K562 (cell line): Measurements from ENCODE around the gene SCFD2. TPM values are rescaled to one million over a fixed set of nuclear protein-coding genes. Genes with fewer than 3 reads are reported as not detected.

ENCODE experiments used
- ADNP ChIP-seq: fragments of 200-800 bp; sonication (Bioruptor generic); IDR thresholded peaks from 2 replicates; pipeline ENCODE4 v1.6.1; 2016; ENCODE audit warnings: missing genetic modification characterization, missing compliant biosample characterization
- ASH1L ChIP-seq: fragments of 450-650 bp; IDR thresholded peaks from 2 replicates; pipeline ENCODE4 v1.6.1; 2018; ENCODE audit warnings: borderline replicate concordance, mild to moderate bottlenecking, low read depth; ENCODE audit not compliant: partially characterized antibody
- CSDE1 ChIP-seq, 2 experiments: fragments of 450-650 bp; IDR thresholded peaks; 2 replicates each; pipeline ENCODE4 v1.6.1; 2016; ENCODE audit warnings: mild to moderate bottlenecking in 1 of 2
- FOSL1 ChIP-seq: fragments of 200-800 bp; sonication (Bioruptor generic); conservative IDR thresholded peaks from 2 replicates; pipeline ENCODE4 v1.6.1; 2016; ENCODE audit warnings: missing genetic modification characterization, missing compliant biosample characterization
- NR2C2 ChIP-seq, 2 experiments: fragments of 200-800 bp in 1 of 2; sonication (Bioruptor generic) in 1 of 2; sonication (generic) in 1 of 2; formaldehyde crosslinking in 1 of 2; IDR thresholded peaks; 2 replicates each; pipeline versions ENCODE4 v1.6.1 to v1.8.0; 2016 to 2022; ENCODE audit warnings: mild to moderate bottlenecking in 1 of 2, missing compliant biosample characterization in 1 of 2, missing genetic modification characterization in 1 of 2, missing genetic modification reagents in 1 of 2
- RBFOX2 ChIP-seq: fragments of 200-400 bp; formaldehyde crosslinking; IDR thresholded peaks from 2 replicates; pipeline ENCODE4 v1.6.1; 2017; ENCODE audit warnings: low read depth, mild to moderate bottlenecking, low read length, moderate library complexity
- RNF2 ChIP-seq: sonication (generic); IDR thresholded peaks from 2 replicates; pipeline ENCODE4 v1.6.1; 2016
- TARDBP ChIP-seq: fragments of 450-650 bp; IDR thresholded peaks from 2 replicates; pipeline ENCODE4 v1.6.1; 2016
- polyA plus RNA-seq, 8 experiments: library from polyadenylated mRNA; depleted of rRNA in 4 of 8; stranded (reverse) in 5 of 8; unstranded in 3 of 8; fragments of >200 nt; fragmentation: Nextera tagmentation in 2 of 8; fragmentation: Illumina TruSeq in 1 of 8; extraction: Ambion mirVana in 2 of 8; extraction: Trizol in 1 of 8; gene quantifications; 2 replicates each; pipeline versions ENCODE4 v1.2.1 to v1.2.3, GENCODE V29; 2011 to 2014; ENCODE audit warnings: inconsistent platforms in 1 of 8, missing spikeins in 1 of 8
- total RNA-seq, 7 experiments: library from RNA; depleted of rRNA in 6 of 7; stranded (reverse); fragments of >200 nt in 6 of 7; fragmentation: Illumina TruSeq in 2 of 7; extraction: Trizol in 2 of 7; gene quantifications; 2 replicates each; pipeline versions ENCODE4 v1.2.1 to v1.2.3, GENCODE V29; 2011 to 2021; ENCODE audit warnings: low replicate concordance in 1 of 7
- TF ChIP-seq, protein P1 (sequence below): fragments of 450-650 bp; IDR thresholded peaks from 2 replicates; pipeline ENCODE4 v1.6.1; 2017; ENCODE audit warnings: antibody characterized with exemption, mild to moderate bottlenecking
- TF ChIP-seq, protein P2 (sequence below): fragments of 450-650 bp; formaldehyde crosslinking; IDR thresholded peaks from 2 replicates; pipeline ENCODE4 v1.4.0; 2020; ENCODE audit warnings: mild to moderate bottlenecking, moderate library complexity
- TF ChIP-seq, protein P3 (sequence below), 2 experiments: fragments of 450-650 bp in 1 of 2; sonication (generic) in 1 of 2; formaldehyde crosslinking in 1 of 2; IDR thresholded peaks; 2 replicates each; pipeline versions ENCODE4 v1.7.1 to v1.9.0; 2016 to 2022; ENCODE audit warnings: inconsistent platforms in 1 of 2, mild to moderate bottlenecking in 1 of 2, missing genetic modification reagents in 1 of 2

The SCFD2 gene
- total and polyA plus RNA-seq, 9 of the 15 experiments (the other 6 are each of a cell fraction or from before 2014, with no cell fraction given): 5.7 to 30.3 (median 22.8) TPM

DNA sequence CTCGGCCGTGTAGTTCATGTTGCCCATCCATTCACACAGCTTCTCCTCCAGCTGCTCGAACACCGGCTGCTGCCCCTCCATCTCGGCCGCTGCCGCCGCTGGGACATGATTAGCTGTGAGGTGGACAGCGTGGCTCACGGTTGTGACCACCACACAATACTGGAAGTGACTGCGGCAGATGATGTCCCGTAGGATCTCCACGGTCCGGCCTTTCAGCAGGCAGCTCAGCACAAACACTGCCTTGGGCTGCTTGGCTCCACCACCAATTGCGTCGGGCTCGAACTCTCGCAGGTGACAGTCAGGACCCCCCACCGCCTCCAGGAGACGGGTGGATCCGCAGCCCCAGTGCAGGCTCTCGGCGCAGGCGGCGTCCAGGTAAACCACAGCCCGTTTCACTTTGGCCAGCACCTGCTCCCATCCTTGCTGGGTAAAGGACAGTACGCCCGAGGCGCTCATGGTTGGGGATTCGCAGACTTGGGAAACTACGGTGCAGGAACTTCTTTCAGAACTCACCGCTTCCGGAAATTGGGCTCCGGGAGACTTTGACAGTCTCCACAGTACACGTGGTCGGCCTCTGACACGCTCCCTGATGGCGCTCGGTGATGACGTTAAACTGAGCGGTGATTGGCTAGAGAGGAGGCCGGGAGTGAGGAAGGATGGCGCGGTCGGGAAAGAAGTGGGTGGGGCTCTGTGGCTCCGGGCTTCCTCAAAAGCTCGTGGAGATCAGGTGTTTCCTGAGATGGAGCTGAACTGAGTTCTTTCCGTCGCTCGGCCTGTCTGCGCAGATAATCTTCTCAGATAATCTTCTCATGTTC lies at the start of gene SCFD2 (continued):
- TF ChIP-seq ADNP (tag) (no peak), TARDBP (no peak), FOSL1 (peak; percentile 23; the same call in 1 of the 2 replicates), RNF2 (no peak), CSDE1 (IDR thresholded peaks at IDR 0.05) (no peak), RBFOX2 (peak; percentile 83), NR2C2 (CRISPR knock-in tag; IDR thresholded peaks at IDR 0.05) (no peak), NR2C2 (tag; IDR thresholded peaks at IDR 0.05) (peak; percentile 77; the same call in 1 of the 2 replicates), ASH1L (peak; percentile 54)
- TF ChIP-seq, protein P1, sequence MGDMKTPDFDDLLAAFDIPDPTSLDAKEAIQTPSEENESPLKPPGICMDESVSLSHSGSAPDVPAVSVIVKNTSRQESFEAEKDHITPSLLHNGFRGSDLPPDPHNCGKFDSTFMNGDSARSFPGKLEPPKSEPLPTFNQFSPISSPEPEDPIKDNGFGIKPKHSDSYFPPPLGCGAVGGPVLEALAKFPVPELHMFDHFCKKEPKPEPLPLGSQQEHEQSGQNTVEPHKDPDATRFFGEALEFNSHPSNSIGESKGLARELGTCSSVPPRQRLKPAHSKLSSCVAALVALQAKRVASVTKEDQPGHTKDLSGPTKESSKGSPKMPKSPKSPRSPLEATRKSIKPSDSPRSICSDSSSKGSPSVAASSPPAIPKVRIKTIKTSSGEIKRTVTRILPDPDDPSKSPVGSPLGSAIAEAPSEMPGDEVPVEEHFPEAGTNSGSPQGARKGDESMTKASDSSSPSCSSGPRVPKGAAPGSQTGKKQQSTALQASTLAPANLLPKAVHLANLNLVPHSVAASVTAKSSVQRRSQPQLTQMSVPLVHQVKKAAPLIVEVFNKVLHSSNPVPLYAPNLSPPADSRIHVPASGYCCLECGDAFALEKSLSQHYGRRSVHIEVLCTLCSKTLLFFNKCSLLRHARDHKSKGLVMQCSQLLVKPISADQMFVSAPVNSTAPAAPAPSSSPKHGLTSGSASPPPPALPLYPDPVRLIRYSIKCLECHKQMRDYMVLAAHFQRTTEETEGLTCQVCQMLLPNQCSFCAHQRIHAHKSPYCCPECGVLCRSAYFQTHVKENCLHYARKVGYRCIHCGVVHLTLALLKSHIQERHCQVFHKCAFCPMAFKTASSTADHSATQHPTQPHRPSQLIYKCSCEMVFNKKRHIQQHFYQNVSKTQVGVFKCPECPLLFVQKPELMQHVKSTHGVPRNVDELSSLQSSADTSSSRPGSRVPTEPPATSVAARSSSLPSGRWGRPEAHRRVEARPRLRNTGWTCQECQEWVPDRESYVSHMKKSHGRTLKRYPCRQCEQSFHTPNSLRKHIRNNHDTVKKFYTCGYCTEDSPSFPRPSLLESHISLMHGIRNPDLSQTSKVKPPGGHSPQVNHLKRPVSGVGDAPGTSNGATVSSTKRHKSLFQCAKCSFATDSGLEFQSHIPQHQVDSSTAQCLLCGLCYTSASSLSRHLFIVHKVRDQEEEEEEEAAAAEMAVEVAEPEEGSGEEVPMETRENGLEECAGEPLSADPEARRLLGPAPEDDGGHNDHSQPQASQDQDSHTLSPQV: no peak; the same call in 1 of the 2 replicates
- TF ChIP-seq, protein P2, sequence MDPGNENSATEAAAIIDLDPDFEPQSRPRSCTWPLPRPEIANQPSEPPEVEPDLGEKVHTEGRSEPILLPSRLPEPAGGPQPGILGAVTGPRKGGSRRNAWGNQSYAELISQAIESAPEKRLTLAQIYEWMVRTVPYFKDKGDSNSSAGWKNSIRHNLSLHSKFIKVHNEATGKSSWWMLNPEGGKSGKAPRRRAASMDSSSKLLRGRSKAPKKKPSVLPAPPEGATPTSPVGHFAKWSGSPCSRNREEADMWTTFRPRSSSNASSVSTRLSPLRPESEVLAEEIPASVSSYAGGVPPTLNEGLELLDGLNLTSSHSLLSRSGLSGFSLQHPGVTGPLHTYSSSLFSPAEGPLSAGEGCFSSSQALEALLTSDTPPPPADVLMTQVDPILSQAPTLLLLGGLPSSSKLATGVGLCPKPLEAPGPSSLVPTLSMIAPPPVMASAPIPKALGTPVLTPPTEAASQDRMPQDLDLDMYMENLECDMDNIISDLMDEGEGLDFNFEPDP (CRISPR knock-in tag): no peak
- TF ChIP-seq, protein P3, sequence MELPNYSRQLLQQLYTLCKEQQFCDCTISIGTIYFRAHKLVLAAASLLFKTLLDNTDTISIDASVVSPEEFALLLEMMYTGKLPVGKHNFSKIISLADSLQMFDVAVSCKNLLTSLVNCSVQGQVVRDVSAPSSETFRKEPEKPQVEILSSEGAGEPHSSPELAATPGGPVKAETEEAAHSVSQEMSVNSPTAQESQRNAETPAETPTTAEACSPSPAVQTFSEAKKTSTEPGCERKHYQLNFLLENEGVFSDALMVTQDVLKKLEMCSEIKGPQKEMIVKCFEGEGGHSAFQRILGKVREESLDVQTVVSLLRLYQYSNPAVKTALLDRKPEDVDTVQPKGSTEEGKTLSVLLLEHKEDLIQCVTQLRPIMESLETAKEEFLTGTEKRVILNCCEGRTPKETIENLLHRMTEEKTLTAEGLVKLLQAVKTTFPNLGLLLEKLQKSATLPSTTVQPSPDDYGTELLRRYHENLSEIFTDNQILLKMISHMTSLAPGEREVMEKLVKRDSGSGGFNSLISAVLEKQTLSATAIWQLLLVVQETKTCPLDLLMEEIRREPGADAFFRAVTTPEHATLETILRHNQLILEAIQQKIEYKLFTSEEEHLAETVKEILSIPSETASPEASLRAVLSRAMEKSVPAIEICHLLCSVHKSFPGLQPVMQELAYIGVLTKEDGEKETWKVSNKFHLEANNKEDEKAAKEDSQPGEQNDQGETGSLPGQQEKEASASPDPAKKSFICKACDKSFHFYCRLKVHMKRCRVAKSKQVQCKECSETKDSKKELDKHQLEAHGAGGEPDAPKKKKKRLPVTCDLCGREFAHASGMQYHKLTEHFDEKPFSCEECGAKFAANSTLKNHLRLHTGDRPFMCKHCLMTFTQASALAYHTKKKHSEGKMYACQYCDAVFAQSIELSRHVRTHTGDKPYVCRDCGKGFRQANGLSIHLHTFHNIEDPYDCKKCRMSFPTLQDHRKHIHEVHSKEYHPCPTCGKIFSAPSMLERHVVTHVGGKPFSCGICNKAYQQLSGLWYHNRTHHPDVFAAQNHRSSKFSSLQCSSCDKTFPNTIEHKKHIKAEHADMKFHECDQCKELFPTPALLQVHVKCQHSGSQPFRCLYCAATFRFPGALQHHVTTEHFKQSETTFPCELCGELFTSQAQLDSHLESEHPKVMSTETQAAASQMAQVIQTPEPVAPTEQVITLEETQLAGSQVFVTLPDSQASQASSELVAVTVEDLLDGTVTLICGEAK (IDR thresholded peaks at IDR 0.05): peak; percentile 70
- TF ChIP-seq, protein P3 (CRISPR knock-in tag; IDR thresholded peaks at IDR 0.05): no peak
